B cell (primary cell): ENCODE data around the gene ANKRD62. TPM values are rescaled to one million over a fixed set of nuclear protein-coding genes. Genes with fewer than 3 reads are reported as not detected.

ENCODE experiments used
- ATAC-seq: fragments of 200-7000 bp; cut with Tn5 transposase; one replicate; pipeline ENCODE4 v1.10.0; 2021; ENCODE audit warnings: low read depth, mild to moderate bottlenecking, moderate number of reproducible peaks, moderate library complexity
- CTCF ChIA-PET: fragments of 350-600 bp; sonication (Branson Sonifier 250); formaldehyde crosslinking; loops from one replicate; lab custom pipeline; 2021; ENCODE audit warnings: antibody characterized with exemption, inconsistent platforms; lab: Charles Lee
- POLR2A ChIA-PET: fragments of 350-600 bp; sonication (Branson Sonifier 250); formaldehyde crosslinking; loops from one replicate; lab custom pipeline; 2021; ENCODE audit warnings: antibody characterized with exemption; lab: Charles Lee
- DNase-seq: peaks from one replicate; pipeline ENCODE4 v3.0.0; 2013
- H2AFZ ChIP-seq: 2 replicates; pipeline ENCODE4 v1.6.1; 2012; ENCODE audit warnings: mild to moderate bottlenecking, low read depth, low read length; ENCODE audit not compliant: insufficient read depth, poor library complexity, severe bottlenecking
- H3K27ac ChIP-seq, 2 donors: 1 replicate in 1 of 2; 2 replicates in 1 of 2; pipeline ENCODE4 v1.5.1; 2012 to 2013; ENCODE audit warnings: low read length in 2 of 2, mild to moderate bottlenecking in 2 of 2, moderate library complexity in 1 of 2
- H3K27me3 ChIP-seq, 4 experiments: fragments of 200-600 bp in 1 of 4; sonication (generic) in 1 of 4; replicated peaks in 1 of 4; 1 replicate in 2 of 4; 2 replicates in 2 of 4; pipeline versions ENCODE4 v1.6.1 to v1.7.0; 2013 to 2016; ENCODE audit warnings: low read length in 3 of 4, mild to moderate bottlenecking in 2 of 4, mixed read lengths in 1 of 4, moderate library complexity in 1 of 4; ENCODE audit not compliant: insufficient read depth in 4 of 4, control insufficient read depth in 3 of 4; ENCODE audit errors: control extremely low read depth in 1 of 4
- H3K36me3 ChIP-seq, 2 experiments: replicated peaks in 1 of 2; 1 replicate in 1 of 2; 2 replicates in 1 of 2; pipeline versions ENCODE4 v1.6.1 to v1.7.1; 2013; ENCODE audit warnings: low read length in 1 of 2; ENCODE audit not compliant: insufficient read depth in 2 of 2, control insufficient read depth in 1 of 2; ENCODE audit errors: control extremely low read depth in 1 of 2, extremely low read depth in 1 of 2
- H3K4me1 ChIP-seq, 2 donors: fragments of 200-600 bp in 1 of 2; sonication (generic) in 1 of 2; 1 replicate in 1 of 2; 2 replicates in 1 of 2; pipeline versions ENCODE4 v1.5.1 to v1.6.1; 2013 to 2017; ENCODE audit warnings: low read length in 2 of 2; ENCODE audit not compliant: control insufficient read depth in 2 of 2, insufficient read depth in 2 of 2
- H3K4me2 ChIP-seq: replicated peaks from 2 replicates; pipeline ENCODE3; 2012; ENCODE audit warnings: mild to moderate bottlenecking, low read depth, low read length; ENCODE audit not compliant: poor library complexity, severe bottlenecking
- H3K4me3 ChIP-seq, 5 experiments: fragments of 200-600 bp in 1 of 5; sonication (generic) in 1 of 5; 1 replicate in 3 of 5; 2 replicates in 2 of 5; pipeline versions ENCODE4 v1.5.1 to v1.7.0; 2011 to 2016; ENCODE audit warnings: low read length in 4 of 5, mild to moderate bottlenecking in 4 of 5, low read depth in 2 of 5, control low read depth in 1 of 5, moderate library complexity in 1 of 5; ENCODE audit not compliant: insufficient read depth in 1 of 5; ENCODE audit errors: control extremely low read depth in 1 of 5, extremely low read depth in 1 of 5
- H3K79me2 ChIP-seq: fragments of 200-600 bp; sonication (generic); one replicate; pipeline ENCODE4 v1.6.0; 2016; ENCODE audit warnings: low read length; ENCODE audit not compliant: control insufficient read depth, insufficient read depth
- H3K9ac ChIP-seq: fragments of 200-600 bp; sonication (generic); 2 replicates; pipeline ENCODE4 v1.6.1; 2017; ENCODE audit warnings: mild to moderate bottlenecking, low read length, moderate library complexity
- H3K9me3 ChIP-seq, 3 donors: one replicate each; pipeline versions ENCODE4 v1.6.1 to v1.7.1; 2013; ENCODE audit warnings: low read length in 2 of 3; ENCODE audit not compliant: control insufficient read depth in 2 of 3, insufficient read depth in 1 of 3; ENCODE audit errors: control extremely low read depth in 1 of 3
- H4K20me1 ChIP-seq: 2 replicates; pipeline ENCODE4 v1.6.0; 2012; ENCODE audit warnings: mild to moderate bottlenecking, low read length; ENCODE audit not compliant: insufficient read depth, control insufficient read depth, poor library complexity, severe bottlenecking
- H3K27ac Mint-ChIP-seq: one replicate; pipeline ENCODE4 v1.8.0; 2021; ENCODE audit warnings: mixed read lengths
- H3K27me3 Mint-ChIP-seq: one replicate; pipeline ENCODE4 v1.8.0; 2021; ENCODE audit warnings: mixed read lengths
- H3K4me1 Mint-ChIP-seq: one replicate; pipeline ENCODE4 v1.8.0; 2021; ENCODE audit warnings: mixed read lengths
- H3K4me3 Mint-ChIP-seq: one replicate; pipeline ENCODE4 v1.8.0; 2021; ENCODE audit warnings: mixed read lengths
- H3K9me3 Mint-ChIP-seq: one replicate; pipeline ENCODE4 v1.8.0; 2022; ENCODE audit warnings: mixed read lengths; ENCODE audit not compliant: insufficient read depth
- CTCF ChIP-seq: fragments of 200-600 bp; IDR thresholded peaks from one replicate; pipeline ENCODE4 v1.8.0; 2022; ENCODE audit warnings: antibody characterized with exemption, mild to moderate bottlenecking
- EZH2 ChIP-seq: IDR thresholded peaks from 2 replicates; pipeline ENCODE4 v1.6.1; 2012; ENCODE audit warnings: borderline replicate concordance, low read depth, mild to moderate bottlenecking, moderate library complexity, low read length; ENCODE audit not compliant: insufficient read depth, poor library complexity, severe bottlenecking
- WGBS: methylation state at CpG from one replicate; pipeline ENCODE4 v1.1.5; 2013; ENCODE audit warnings: missing lambda C conversion rate; ENCODE audit not compliant: insufficient coverage; 5-methylcytosine and 5-hydroxymethylcytosine counted together
- intact Hi-C: fragments of 100-400 bp; cut with micrococcal nuclease; formaldehyde crosslinking; loops from one replicate; pipeline ENCODE4 v1.10.0; 2022
- polyA plus RNA-seq: library from polyadenylated mRNA; depleted of rRNA; stranded (reverse); fragments of >200 nt; gene quantifications from 2 replicates; pipeline ENCODE4 v1.2.3, GENCODE V29; 2012
- total RNA-seq, 2 donors: library from RNA; stranded (reverse); fragments of 120-200 nt in 1 of 2; gene quantifications; 1 replicate in 1 of 2; 2 replicates in 1 of 2; pipeline versions ENCODE4 v1.2.3 to v1.2.4, GENCODE V29; 2013 to 2022

ANKRD62 gene
- total and polyA plus RNA-seq, 2 donors (not counting 1 experiment from before 2014, with no cell fraction given), result not detected

DNA sequence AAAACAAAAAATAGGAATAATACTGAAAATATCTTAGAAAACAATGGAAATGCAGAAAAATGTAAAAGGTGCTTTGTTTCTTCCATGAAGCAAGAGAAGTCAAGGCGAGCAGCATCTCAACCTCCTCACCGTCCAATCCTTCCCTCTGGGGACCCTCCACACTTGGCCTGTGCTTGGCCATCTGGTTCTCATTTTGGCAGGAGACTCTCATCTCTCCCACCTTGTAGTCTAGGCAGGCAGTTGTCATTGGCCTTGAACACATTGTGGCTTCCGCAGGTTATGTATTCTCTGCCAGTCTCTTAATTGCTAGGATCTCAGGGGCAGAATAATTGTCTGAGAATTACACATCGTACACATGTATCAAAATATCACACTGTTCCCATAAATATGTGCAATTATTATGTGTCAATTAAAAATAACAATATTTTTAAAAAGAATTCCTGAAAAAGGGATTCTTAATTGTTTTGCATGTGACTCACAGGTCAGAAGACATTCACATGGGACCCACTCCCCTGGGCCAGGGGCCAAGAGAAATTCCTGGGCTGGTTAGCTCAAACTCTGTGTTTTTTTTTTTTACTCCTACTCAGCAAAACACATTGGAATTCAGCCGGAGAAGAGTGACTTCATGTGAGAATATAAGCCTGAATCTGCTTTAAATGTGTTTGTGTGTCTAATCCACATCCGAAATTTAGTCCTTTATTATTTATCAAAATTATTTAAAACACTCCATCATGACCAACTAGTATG, 14.0 kb upstream of the ANKRD62 start:
- Histone ChIP-seq H4K20me1 (no peaks in the 10 kb centered on the region), H3K4me3 (no peak overlapping the region), H3K4me2 (no peak overlapping the region), H3K9ac (no peak overlapping the region), H2AFZ (no peak overlapping the region), H3K79me2 (no peaks in the 10 kb centered on the region), H3K4me1 (no peaks in the 10 kb centered on the region), H3K36me3 (no peaks in the 10 kb centered on the region), H3K9me3 (no peaks in the 10 kb centered on the region), H3K27me3 (no peaks in the 10 kb centered on the region), H3K27ac (no peak overlapping the region)
- intact Hi-C loops, result no loop called here
- Mint-ChIP-seq H3K27me3 (peaks cover 5% of the 10 kb centered on the region), H3K27ac (no peak overlapping the region), H3K9me3 (no peaks in the 10 kb centered on the region), H3K4me3 (no peak overlapping the region), H3K4me1 (peaks cover 2% of the 10 kb centered on the region)
- DNase-seq (no peak), ATAC-seq (no peak)
- ChIA-PET CTCF (no interaction called here), POLR2A (no interaction called here)
- TF ChIP-seq EZH2 (no peak), CTCF (no peak)
- whole genome bisulfite sequencing, result 96% methylated on average over 2 of the region's 6 CpGs

DNA sequence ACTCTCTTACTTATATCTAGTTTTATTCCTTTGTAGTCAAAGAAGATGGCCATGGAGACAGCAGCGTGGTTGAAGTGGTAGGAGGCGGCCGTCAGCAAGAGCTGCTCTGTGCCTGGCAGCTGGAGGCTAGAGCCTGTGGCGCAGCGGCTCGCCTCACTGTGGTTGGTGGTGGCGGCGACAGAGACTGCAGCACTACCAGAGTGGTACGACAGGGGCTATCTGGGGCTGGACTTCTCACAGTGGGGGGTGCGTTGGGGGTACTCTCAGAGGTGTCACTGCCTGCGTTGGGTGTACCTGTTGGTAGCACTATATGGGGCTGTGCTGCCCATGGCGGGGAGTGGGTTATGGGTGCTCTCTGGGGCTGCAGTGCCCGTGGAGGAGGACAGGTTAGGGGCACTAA, 8.5 kb upstream of the ANKRD62 start:
- Histone ChIP-seq H3K4me2 (no peak overlapping the region), H2AFZ (no peak overlapping the region), H3K9me3 (no peaks in the 10 kb centered on the region), H3K4me1 (no peaks in the 10 kb centered on the region), H3K27me3 (no peaks in the 10 kb centered on the region), H3K4me3 (no peak overlapping the region), H3K9ac (no peak overlapping the region), H3K36me3 (no peaks in the 10 kb centered on the region), H3K79me2 (no peaks in the 10 kb centered on the region), H4K20me1 (no peaks in the 10 kb centered on the region), H3K27ac (no peak overlapping the region)
- CTCF ChIA-PET, result no interaction called here
- no peak for TF ChIP-seq CTCF
- TF ChIP-seq EZH2, result no peak
- POLR2A ChIA-PET, result no interaction called here
- H3K27ac Mint-ChIP-seq, result no peak overlapping the region
- ATAC-seq, result no peak
- no peak overlapping the region for H3K4me3 Mint-ChIP-seq
- no peak for DNase-seq
- H3K27me3 Mint-ChIP-seq, result peaks cover 5% of the 10 kb centered on the region
- intact Hi-C loops, result no loop called here
- no peaks in the 10 kb centered on the region for H3K9me3 Mint-ChIP-seq
- H3K4me1 Mint-ChIP-seq, result no peaks in the 10 kb centered on the region
- WGBS, result 98% methylated on average over 12 of the region's 13 CpGs
